Subcutaneous adipose tissue (tissue), 4 donors: ENCODE measurements around the gene DNAJC3. TPM values are rescaled to one million over a fixed set of nuclear protein-coding genes. Genes with fewer than 3 reads are reported as not detected.

Experiments
- total RNA-seq, 4 donors: library from RNA; depleted of rRNA; stranded (reverse); fragments of >200 nt; gene quantifications; one replicate each; pipeline ENCODE4 v1.1.0, GENCODE V29; 2016
- TF ChIP-seq, protein P1 (sequence below): fragments of 450-650 bp; IDR thresholded peaks from one replicate; pipeline ENCODE4 v1.5.1; 2016; ENCODE audit warnings: low read depth, mild to moderate bottlenecking, control low read depth, antibody characterized with exemption, moderate library complexity

Gene DNAJC3
- total RNA-seq, 4 donors from 2014 or later = 36.4 to 85.8 (median 51.7) TPM

DNA sequence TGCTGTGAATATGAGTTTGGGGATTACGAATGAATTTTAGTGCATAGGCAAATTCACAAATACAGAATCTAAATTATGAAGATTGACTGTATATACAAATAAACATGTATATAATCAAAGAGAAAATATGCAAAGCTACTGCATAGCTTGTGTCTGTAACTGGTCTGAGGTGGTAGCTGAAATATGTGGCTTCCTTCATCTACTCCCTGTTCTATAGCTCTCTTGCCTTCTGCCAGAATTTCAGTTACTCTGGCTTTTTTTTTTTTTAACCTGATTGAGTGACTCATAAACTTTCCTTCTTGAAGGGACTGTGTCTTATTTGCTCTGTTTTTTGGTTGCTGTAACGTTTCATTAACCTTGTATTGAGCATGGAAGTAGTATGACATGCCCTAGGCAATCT lies 26.6 kb downstream of the DNAJC3 start:
- TF ChIP-seq, protein P1, sequence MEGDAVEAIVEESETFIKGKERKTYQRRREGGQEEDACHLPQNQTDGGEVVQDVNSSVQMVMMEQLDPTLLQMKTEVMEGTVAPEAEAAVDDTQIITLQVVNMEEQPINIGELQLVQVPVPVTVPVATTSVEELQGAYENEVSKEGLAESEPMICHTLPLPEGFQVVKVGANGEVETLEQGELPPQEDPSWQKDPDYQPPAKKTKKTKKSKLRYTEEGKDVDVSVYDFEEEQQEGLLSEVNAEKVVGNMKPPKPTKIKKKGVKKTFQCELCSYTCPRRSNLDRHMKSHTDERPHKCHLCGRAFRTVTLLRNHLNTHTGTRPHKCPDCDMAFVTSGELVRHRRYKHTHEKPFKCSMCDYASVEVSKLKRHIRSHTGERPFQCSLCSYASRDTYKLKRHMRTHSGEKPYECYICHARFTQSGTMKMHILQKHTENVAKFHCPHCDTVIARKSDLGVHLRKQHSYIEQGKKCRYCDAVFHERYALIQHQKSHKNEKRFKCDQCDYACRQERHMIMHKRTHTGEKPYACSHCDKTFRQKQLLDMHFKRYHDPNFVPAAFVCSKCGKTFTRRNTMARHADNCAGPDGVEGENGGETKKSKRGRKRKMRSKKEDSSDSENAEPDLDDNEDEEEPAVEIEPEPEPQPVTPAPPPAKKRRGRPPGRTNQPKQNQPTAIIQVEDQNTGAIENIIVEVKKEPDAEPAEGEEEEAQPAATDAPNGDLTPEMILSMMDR = no peak

DNA sequence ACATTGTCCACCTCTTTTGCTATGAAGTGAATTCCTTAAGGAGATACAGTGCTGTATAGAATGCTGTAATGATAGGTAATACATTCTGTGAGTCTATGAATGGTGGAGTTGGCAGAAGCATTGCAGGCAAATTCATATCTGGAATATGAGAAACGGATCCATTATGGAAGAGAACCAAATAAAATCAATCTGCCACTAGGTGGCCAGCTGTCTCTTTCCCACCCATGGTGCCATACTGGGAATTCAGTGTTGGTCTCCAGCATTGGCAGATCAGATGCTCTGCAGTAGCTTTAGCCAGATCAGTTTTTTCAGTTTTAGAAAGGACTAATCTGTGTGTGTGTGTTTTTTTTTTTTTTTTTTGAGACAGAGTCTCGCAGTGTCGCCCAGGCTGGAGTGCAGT lies 27.6 kb downstream of the DNAJC3 start:
- TF ChIP-seq, protein P1 = no peak

DNA sequence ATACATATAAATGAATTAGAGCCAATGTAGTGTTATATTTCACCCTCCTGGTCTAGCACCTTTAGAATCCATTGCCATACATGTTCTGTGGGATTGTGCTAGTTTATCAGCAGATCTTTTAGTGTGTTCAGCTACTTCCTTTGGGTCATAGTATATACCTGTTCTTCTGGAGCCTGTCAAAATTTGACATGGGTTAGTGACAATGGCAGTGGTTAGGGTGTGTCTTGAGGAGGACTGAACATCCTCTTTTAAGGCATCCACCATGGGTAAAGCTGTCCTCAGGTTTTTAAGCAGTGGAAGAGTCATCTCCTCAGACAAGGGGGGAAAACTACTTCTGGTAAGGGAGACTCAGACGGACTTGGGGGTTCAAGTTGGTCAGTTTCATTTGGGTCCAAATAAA lies 29.4 kb downstream of the DNAJC3 start:
- TF ChIP-seq, protein P1 = no peak

DNA sequence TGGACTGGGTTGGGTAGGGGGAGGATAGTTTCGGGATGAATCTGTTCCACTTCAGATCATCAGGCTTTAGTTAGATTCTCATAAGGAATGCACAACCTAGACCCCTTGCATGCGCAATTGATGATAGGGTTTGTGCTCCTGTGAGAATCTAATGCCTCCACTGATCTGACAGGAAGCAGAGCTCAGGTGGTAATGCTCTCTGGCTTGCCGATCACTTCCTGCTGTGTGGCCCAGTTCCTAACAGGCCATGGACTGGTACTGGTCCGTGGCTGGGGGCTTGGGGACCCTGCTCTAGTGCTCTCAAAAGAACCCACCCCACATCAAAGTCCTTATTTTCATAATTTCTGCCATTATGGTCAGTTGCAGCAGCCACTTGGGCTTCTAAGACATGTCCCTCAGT lies 30.1 kb downstream of the DNAJC3 start:
- TF ChIP-seq, protein P1 = no peak

DNA sequence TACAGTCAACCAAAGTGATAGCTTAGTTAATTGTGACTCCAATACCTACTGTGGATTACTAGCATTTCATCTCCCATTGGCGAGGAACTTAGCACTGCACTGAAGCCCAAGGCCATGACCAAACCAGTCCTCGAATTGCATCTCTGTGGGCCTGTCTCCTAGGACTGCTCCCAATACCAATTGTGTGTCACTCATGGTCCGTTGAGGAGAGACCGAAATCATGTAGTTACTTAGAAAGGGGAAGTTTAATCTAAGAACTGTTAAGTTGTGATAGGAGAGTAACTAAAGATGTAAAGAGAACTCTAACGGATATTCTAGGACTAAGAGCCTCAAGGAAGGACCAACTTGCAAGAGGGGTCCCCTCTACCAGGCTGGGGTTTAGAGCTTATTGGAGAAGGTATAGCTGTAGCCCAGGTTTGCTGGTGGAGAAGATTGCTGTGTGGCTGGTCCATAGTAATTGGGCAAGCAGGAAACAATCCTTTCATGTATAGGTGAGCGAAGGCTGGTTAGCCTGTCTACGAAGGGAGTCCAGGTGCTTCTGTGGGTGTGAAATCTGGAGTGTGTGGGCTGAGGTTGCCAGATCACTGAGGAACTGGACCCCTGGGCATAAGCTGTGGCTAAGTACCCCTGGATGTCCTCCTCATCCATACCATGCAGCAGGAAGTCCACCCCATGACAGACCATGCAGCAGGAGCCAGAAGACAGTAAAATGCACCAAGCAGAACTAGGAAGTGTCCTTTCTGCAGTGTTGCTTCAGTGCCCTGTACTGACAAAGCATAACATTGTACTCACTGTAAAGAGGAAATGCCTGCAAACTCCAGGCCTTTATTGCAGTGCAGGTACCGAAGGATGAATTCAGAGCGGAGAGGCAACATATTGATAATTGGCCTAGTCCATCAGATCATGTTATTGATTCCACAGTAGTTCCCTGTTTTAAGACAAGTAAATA lies 30.8 kb downstream of the DNAJC3 start:
- TF ChIP-seq, protein P1 = no peak

DNA sequence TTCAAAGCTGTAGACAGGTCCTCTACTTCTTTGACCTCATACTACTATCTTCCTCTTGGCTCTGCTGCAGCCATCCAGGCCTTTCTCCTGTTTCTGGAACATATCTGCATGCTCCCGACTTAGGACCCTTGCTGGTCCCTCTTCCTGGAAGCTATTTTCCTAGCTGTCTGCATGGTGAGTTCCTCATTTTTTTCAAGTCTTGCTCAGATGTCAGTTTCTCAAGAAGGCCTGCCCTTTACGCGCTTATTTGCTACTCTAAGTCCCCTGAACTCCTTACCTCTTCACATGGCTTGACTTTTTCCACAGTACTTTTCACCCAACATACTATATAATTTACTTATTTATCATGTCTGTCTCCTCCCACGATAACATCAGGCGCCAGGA lies 31.4 kb downstream of the DNAJC3 start:
- TF ChIP-seq, protein P1 = no peak

DNA sequence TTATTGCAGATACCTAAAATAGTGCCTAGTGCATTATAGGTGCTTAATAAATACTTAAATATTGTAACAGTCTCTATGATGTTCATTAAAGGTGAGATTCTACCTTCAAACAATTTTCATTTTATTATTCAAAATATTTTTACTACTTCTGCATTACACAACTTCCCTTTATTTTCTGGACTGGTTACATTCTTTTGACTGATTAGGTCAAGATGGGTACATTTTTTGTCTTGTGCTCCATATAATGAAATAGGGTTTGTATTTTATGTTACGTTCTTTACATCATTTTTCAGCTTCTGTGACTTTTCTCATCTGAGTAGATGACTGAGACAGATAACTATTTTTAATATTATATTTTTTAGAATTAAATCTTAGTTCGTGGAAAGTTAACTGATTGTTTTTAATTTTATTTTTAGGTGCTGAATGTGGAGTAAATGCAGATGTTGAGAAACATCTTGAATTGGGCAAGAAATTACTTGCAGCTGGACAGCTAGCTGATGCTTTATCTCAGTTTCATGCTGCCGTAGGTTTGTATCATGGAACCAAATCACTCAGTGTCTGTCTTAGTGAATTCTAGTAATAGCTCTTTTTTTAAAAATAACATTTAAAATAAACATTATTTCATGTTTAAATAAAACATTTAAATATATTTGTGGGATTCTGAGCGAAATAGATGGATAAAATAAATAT lies 32.0 kb downstream of the DNAJC3 start:
- TF ChIP-seq, protein P1 = no peak
